Measurements from ENCODE around the gene MAP2K7.

Gene MAP2K7

GRCh38 chr19:7921302-7921966 lies 17.8 kb downstream of the MAP2K7 start:
- H3K9me3 Mint-ChIP-seq, result no peaks in the 10 kb centered on the region
- H3K36me3 Mint-ChIP-seq (ENCODE audit: low read depth), result peaks cover 31% of the 10 kb centered on the region
- peak overlapping the region; percentile 94 for H3K27ac Mint-ChIP-seq
- peak overlapping the region; percentile 87 for H3K4me3 Mint-ChIP-seq
- peaks cover 57% of the 10 kb centered on the region for H3K27me3 Mint-ChIP-seq
- intact Hi-C loops (cut with micrococcal nuclease), result loop anchor here (2.0 to 10.0 kb wide), 2 partner anchors 19 to 237 kb away; partner anchors contain the start of genes MAP2K7 and TRAPPC5
- H3K4me1 Mint-ChIP-seq (ENCODE audit: low read depth), result peaks cover 80% of the 10 kb centered on the region

GRCh38 chr19:7921967-7922835 lies 18.5 kb downstream of the MAP2K7 start:
- Mint-ChIP-seq H3K4me3 (peak overlapping the region; percentile 87), H3K4me1 (ENCODE audit: low read depth) (peaks cover 80% of the 10 kb centered on the region), H3K27ac (peak overlapping the region; percentile 94), H3K36me3 (ENCODE audit: low read depth) (peaks cover 39% of the 10 kb centered on the region), H3K9me3 (no peaks in the 10 kb centered on the region), H3K27me3 (peaks cover 51% of the 10 kb centered on the region)
- intact Hi-C loops (cut with micrococcal nuclease), result loop anchor here (2.0 to 10.0 kb wide), 2 partner anchors 19 to 237 kb away; partner anchors contain the start of genes MAP2K7 and TRAPPC5

GRCh38 chr19:7922836-7923195 lies 19.1 kb downstream of the MAP2K7 start:
- Mint-ChIP-seq H3K27me3 (peaks cover 46% of the 10 kb centered on the region), H3K36me3 (ENCODE audit: low read depth) (peaks cover 45% of the 10 kb centered on the region), H3K27ac (no peak overlapping the region), H3K9me3 (no peaks in the 10 kb centered on the region), H3K4me1 (ENCODE audit: low read depth) (peaks cover 79% of the 10 kb centered on the region), H3K4me3 (peak overlapping the region; percentile 23)
- intact Hi-C loops (cut with micrococcal nuclease), result loop anchor here (10.0 kb wide), 1 partner anchor 238 kb away; the partner anchor contains the start of gene TRAPPC5

GRCh38 chr19:7923295-7924191 lies 19.9 kb downstream of the MAP2K7 start:
- peak overlapping the region; percentile 60 for H3K27ac Mint-ChIP-seq

GRCh38 chr19:7924241-7924640 lies 20.6 kb downstream of the MAP2K7 start:
- Mint-ChIP-seq H3K4me1 (ENCODE audit: low read depth) (peaks cover 66% of the 10 kb centered on the region), H3K36me3 (ENCODE audit: low read depth) (peaks cover 58% of the 10 kb centered on the region), H3K9me3 (no peaks in the 10 kb centered on the region), H3K4me3 (peak overlapping the region; percentile 45), H3K27me3 (peaks cover 32% of the 10 kb centered on the region), H3K27ac (peak overlapping the region; percentile 60)
- intact Hi-C loops (cut with micrococcal nuclease), result loop anchor here (2.0 to 10.0 kb wide), 2 partner anchors 71 to 239 kb away; partner anchors contain the start of gene TRAPPC5

More at GRCh38 chr19:7923295-7924191, 19.9 kb downstream of the MAP2K7 start:
- Mint-ChIP-seq H3K27me3 (peaks cover 39% of the 10 kb centered on the region), H3K36me3 (ENCODE audit: low read depth) (peaks cover 52% of the 10 kb centered on the region), H3K4me1 (ENCODE audit: low read depth) (peaks cover 73% of the 10 kb centered on the region), H3K9me3 (no peaks in the 10 kb centered on the region), H3K4me3 (no peak overlapping the region)
- intact Hi-C loops (cut with micrococcal nuclease), result loop anchor here (2.0 to 10.0 kb wide), 2 partner anchors 71 to 239 kb away; partner anchors contain the start of gene TRAPPC5

GRCh38 chr19:7924651-7925170 lies 21.0 kb downstream of the MAP2K7 start:
- no peak overlapping the region for H3K27ac Mint-ChIP-seq
- no peaks in the 10 kb centered on the region for H3K9me3 Mint-ChIP-seq
- peaks cover 27% of the 10 kb centered on the region for H3K27me3 Mint-ChIP-seq
- intact Hi-C loops (cut with micrococcal nuclease), result loop anchor here (2.0 to 10.0 kb wide), 2 partner anchors 72 to 240 kb away; partner anchors contain the start of gene TRAPPC5
- H3K4me3 Mint-ChIP-seq, result no peak overlapping the region
- peaks cover 61% of the 10 kb centered on the region for H3K4me1 Mint-ChIP-seq (ENCODE audit: low read depth)
- H3K36me3 Mint-ChIP-seq (ENCODE audit: low read depth), result peaks cover 63% of the 10 kb centered on the region

GRCh38 chr19:7925171-7925851 lies 21.6 kb downstream of the MAP2K7 start:
- no peaks in the 10 kb centered on the region for H3K9me3 Mint-ChIP-seq
- H3K27ac Mint-ChIP-seq, result no peak overlapping the region
- peaks cover 23% of the 10 kb centered on the region for H3K27me3 Mint-ChIP-seq
- H3K36me3 Mint-ChIP-seq (ENCODE audit: low read depth), result peaks cover 69% of the 10 kb centered on the region
- intact Hi-C loops (cut with micrococcal nuclease), result loop anchor here (2.0 to 10.0 kb wide), 2 partner anchors 73 to 241 kb away; partner anchors contain the start of gene TRAPPC5
- peaks cover 57% of the 10 kb centered on the region for H3K4me1 Mint-ChIP-seq (ENCODE audit: low read depth)
- H3K4me3 Mint-ChIP-seq, result peak overlapping the region; percentile 78

- H3K27ac Mint-ChIP-seq, result peak within 1 kb of the TSS; percentile 60
- intact Hi-C loops (cut with micrococcal nuclease), result loop anchor here (10.0 kb wide), 1 partner anchor 241 kb away; the partner anchor contains the start of gene TRAPPC5
Observed at GRCh38 chr19:7926021-7926726, 22.5 kb downstream of the MAP2K7 start, which contains the start of gene CTXN1. Gene CTXN1 (minus strand): TSS chr19:7926135. CDS start chr19:7925538, 597 bp downstream.

GRCh38 chr19:7926727-7927604 lies 23.3 kb downstream of the MAP2K7 start:
- Mint-ChIP-seq H3K4me1 (ENCODE audit: low read depth) (peaks cover 50% of the 10 kb centered on the region), H3K36me3 (ENCODE audit: low read depth) (peaks cover 71% of the 10 kb centered on the region), H3K27ac (peak overlapping the region; percentile 60), H3K9me3 (no peaks in the 10 kb centered on the region), H3K27me3 (peaks cover 23% of the 10 kb centered on the region), H3K4me3 (peak overlapping the region; percentile 75)
- intact Hi-C loops (cut with micrococcal nuclease), result loop anchor here (10.0 kb wide), 1 partner anchor 242 kb away; the partner anchor contains the start of gene TRAPPC5

More at GRCh38 chr19:7926021-7926726, 22.5 kb downstream of the MAP2K7 start, which contains the start of gene CTXN1:
- Mint-ChIP-seq H3K9me3 (no peaks in the 10 kb centered on the region), H3K36me3 (ENCODE audit: low read depth) (peaks cover 71% of the 10 kb centered on the region), H3K4me3 (peak within 1 kb of the TSS; percentile 78), H3K4me1 (ENCODE audit: low read depth) (peaks cover 57% of the 10 kb centered on the region), H3K27me3 (peaks cover 23% of the 10 kb centered on the region)

GRCh38 chr19:7927605-7928333 lies 24.1 kb downstream of the MAP2K7 start:
- Mint-ChIP-seq H3K4me1 (ENCODE audit: low read depth) (peaks cover 46% of the 10 kb centered on the region), H3K27ac (no peak overlapping the region), H3K36me3 (ENCODE audit: low read depth) (peaks cover 71% of the 10 kb centered on the region), H3K4me3 (no peak overlapping the region), H3K27me3 (peaks cover 23% of the 10 kb centered on the region), H3K9me3 (no peaks in the 10 kb centered on the region)
- intact Hi-C loops (cut with micrococcal nuclease), result loop anchor here (10.0 kb wide), 1 partner anchor 243 kb away; the partner anchor contains the start of gene TRAPPC5
